NT2/D1 (cell line): ENCODE results near the gene RAB31.
"Not testable (repeated sequence)": the region's sequence is repeated elsewhere in the genome, so short reads cannot be mapped to it uniquely, and the experiment has no call there.

Source experiments
- DNase-seq: peaks from one replicate; pipeline ENCODE4 v3.0.0-alpha.2; 2011; ENCODE audit warnings: low read depth, low spot score
- H3K27me3 ChIP-seq: 2 replicates; pipeline ENCODE4 v1.6.0; 2011; ENCODE audit warnings: mild to moderate bottlenecking; ENCODE audit not compliant: insufficient read length, insufficient read depth
- H3K36me3 ChIP-seq: 2 replicates; pipeline ENCODE4 v1.6.1; 2011; ENCODE audit warnings: mild to moderate bottlenecking, low read length, mixed read lengths; ENCODE audit not compliant: insufficient read depth, insufficient read length
- H3K4me1 ChIP-seq: 2 replicates; pipeline ENCODE4 v1.5.1; 2011; ENCODE audit not compliant: insufficient read depth, insufficient read length
- H3K4me3 ChIP-seq: 2 replicates; pipeline ENCODE4 v1.5.1; 2011; ENCODE audit warnings: low read depth; ENCODE audit not compliant: insufficient read length
- H3K9ac ChIP-seq: 2 replicates; pipeline ENCODE4 v1.6.0; 2011; ENCODE audit warnings: low read depth; ENCODE audit not compliant: insufficient read length
- H3K9me3 ChIP-seq: 2 replicates; pipeline ENCODE4 v1.5.1; 2011; ENCODE audit warnings: mild to moderate bottlenecking, low read length; ENCODE audit not compliant: insufficient read depth
- SUZ12 ChIP-seq: IDR thresholded peaks from 2 replicates; pipeline ENCODE4 v1.6.1; 2011; ENCODE audit not compliant: insufficient read length, insufficient read depth; ENCODE audit errors: extremely low read depth
- YY1 ChIP-seq: IDR thresholded peaks from 2 replicates; pipeline ENCODE4 v1.6.1; 2011; ENCODE audit not compliant: insufficient read length, insufficient read depth
- ZNF274 ChIP-seq: IDR thresholded peaks from 2 replicates; pipeline ENCODE4 v1.6.1; 2011; ENCODE audit warnings: mild to moderate bottlenecking, low read depth, low read length

RAB31 gene

DNA sequence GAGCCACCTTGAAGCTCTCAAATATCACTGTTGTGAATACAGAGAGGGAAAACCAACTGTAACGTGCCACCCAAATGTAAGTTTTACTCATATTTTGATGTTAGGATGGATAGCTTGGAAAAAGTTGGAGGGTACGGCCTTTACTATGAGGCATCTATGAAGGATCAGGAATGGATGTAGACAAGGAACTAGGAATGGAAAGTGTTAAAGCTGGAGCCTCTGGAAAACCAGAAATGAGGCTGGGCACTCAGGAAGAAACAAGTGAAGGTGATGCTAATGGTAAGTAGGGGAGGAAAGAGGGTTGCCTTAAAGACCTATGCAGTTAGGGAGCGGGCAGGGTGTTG is 177.9 kb downstream of the RAB31 start:
- H3K36me3 ChIP-seq, result no peaks in the 10 kb centered on the region
- H3K9me3 ChIP-seq, result no peaks in the 10 kb centered on the region
- TF ChIP-seq YY1, result no peak
- TF ChIP-seq ZNF274, result no peak
- no peak for TF ChIP-seq SUZ12
- no peak overlapping the region for H3K4me3 ChIP-seq
- H3K27me3 ChIP-seq, result no peaks in the 10 kb centered on the region
- no peak overlapping the region for H3K9ac ChIP-seq
- no peak for DNase-seq
- no peaks in the 10 kb centered on the region for H3K4me1 ChIP-seq

DNA sequence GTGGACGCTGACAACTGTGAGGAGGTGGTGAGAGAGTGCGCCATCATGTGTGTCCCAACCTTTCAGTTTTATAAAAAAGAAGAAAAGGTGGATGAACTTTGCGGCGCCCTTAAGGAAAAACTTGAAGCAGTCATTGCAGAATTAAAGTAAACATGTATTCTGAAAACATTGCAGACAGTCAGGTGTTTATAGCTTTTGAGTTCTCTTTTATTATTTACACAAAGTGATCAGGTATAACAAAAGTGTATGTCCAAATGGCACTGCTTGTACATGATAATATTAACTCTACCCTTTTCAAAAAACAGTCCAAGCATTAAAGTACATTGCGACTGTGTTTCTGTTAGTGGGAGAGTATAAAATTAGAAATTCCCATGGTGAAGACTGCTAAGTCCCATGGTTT is 179.9 kb downstream of the RAB31 start:
- H3K9ac ChIP-seq, result no peak overlapping the region
- H3K36me3 ChIP-seq, result no peaks in the 10 kb centered on the region
- no peaks in the 10 kb centered on the region for H3K4me1 ChIP-seq
- no peaks in the 10 kb centered on the region for H3K27me3 ChIP-seq
- H3K4me3 ChIP-seq, result no peak overlapping the region
- H3K9me3 ChIP-seq, result no peaks in the 10 kb centered on the region
- no peak for DNase-seq
- TF ChIP-seq YY1, result no peak
- TF ChIP-seq ZNF274, result no peak
- no peak for TF ChIP-seq SUZ12

DNA sequence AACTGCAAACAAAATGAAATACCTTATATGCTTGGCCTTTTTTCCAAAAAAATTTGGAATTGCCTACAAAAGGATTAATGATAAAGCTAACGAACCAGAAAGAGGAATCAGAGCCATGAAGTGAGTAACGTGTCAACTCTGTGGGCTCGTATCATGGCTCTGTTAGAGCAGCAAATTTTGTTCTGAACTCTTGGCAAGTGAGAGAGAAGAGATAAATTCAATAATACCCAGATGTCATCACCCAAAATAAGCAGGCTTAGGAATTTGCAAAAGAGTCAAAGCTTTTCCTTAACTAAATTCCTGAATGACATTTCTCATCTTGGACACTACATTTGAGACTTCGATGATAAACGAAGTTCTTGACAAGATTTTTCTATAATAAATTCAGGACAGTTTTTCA is 182.1 kb downstream of the RAB31 start:
- Histone ChIP-seq H3K9me3 (no peaks in the 10 kb centered on the region), H3K4me1 (no peaks in the 10 kb centered on the region), H3K9ac (no peak overlapping the region), H3K27me3 (no peaks in the 10 kb centered on the region), H3K4me3 (no peak overlapping the region), H3K36me3 (no peaks in the 10 kb centered on the region)
- TF ChIP-seq ZNF274, result no peak
- TF ChIP-seq SUZ12, result no peak
- TF ChIP-seq YY1, result no peak
- DNase-seq, result no peak

DNA sequence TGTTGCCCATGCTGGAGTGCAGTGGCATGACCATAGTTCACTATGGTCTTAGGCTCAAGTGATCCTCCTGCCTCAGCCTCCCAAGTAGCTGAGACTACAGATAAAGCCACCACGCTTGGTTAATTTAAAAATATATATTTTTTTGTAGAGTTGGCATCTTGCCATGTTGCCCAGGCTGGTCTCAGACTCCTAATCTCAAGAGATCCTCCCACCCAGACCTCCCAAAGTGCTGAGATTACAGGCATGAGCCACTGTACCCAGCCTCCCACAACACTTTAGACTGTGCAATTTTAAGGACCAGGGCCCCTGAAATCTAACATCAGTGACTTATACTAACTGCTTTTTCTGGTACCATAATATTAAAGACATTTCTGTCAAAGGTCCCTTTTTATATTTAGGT is 182.9 kb downstream of the RAB31 start:
- no peaks in the 10 kb centered on the region for H3K36me3 ChIP-seq
- H3K4me1 ChIP-seq, result no peaks in the 10 kb centered on the region
- no peak for DNase-seq
- no peak for TF ChIP-seq SUZ12
- TF ChIP-seq YY1, result no peak
- no peak for TF ChIP-seq ZNF274
- no peak overlapping the region for H3K4me3 ChIP-seq
- H3K9ac ChIP-seq, result no peak overlapping the region
- no peaks in the 10 kb centered on the region for H3K9me3 ChIP-seq
- no peaks in the 10 kb centered on the region for H3K27me3 ChIP-seq

DNA sequence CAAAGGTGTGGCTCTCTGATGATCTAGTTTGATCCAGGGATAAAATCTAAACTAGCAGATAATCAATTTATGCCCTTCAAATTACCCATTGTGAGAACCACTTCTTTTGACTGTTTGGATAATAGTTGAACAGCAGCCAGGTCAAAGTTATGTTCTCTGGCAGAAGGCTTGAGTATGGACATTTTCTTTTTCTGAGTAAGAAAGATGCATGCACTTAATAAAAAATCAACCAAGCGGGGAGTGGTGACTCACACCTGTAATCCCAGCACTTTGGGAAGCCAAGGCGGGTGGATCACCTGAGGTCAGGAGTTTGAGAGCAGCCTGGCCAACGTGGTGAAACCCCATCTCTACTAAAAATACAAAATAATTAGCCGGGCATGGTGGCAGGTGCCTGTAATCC is 183.4 kb downstream of the RAB31 start:
- DNase-seq, H3K27me3 ChIP-seq, H3K4me3 ChIP-seq, H3K9ac ChIP-seq, H3K36me3 ChIP-seq, H3K9me3 ChIP-seq, H3K4me1 ChIP-seq: not testable (repeated sequence)

DNA sequence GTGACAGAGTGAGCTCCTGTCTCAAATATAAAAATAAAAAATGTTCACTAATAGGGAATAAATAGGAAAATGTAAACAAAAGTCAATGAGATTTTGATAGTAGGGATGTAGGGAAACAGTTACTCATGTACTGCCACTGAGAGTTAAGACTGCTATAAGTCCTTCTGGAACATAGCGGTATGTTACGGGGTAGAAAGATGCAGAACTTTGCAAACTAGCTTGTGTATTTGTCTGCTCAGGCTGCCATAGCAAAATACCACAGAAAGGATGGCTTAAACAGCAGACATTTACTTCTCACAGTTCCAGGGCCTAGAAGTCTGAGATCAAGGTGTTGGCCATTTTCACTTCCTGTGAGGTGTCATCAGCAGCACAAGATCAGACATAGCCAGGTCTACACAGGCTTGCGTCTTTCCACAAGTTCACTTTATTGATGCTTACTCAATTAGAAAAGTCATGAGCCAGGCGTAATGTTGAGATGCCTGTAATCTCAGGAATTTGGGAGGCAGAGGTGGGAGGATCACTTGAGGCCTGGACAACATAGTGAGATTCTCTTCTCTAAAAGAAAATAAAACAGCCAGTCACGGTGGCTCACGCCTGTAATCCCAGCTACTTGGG is 186.5 kb downstream of the RAB31 start:
- H3K4me1 ChIP-seq, result no peaks in the 10 kb centered on the region
- no peak overlapping the region for H3K9ac ChIP-seq

DNA sequence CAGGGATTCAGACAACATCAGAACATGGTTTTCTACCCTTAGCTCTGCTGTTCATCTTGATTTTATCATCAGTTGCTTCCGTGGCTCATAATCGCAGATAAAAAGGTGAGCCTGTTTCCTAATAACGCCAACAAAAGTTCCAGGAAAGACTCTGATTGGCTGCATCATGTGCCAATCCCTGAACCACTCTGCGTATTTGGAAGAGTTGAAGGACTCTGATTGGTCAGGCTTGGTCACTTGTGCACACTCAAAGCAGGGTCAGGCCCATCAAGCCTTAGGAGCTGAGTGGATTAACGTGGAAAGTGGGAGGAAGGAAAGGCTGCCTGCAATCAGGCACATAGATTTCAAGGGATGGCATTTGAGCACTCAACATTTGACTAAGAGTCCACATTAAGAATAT is 189.0 kb downstream of the RAB31 start:
- Histone ChIP-seq H3K4me1 (no peaks in the 10 kb centered on the region), H3K27me3 (no peaks in the 10 kb centered on the region), H3K9me3 (no peaks in the 10 kb centered on the region), H3K36me3 (no peaks in the 10 kb centered on the region), H3K9ac (no peak overlapping the region), H3K4me3 (no peak overlapping the region)
- TF ChIP-seq SUZ12 (no peak), YY1 (no peak), ZNF274 (no peak)
- no peak for DNase-seq

More for the DNA sequence above, 186.5 kb downstream of the RAB31 start:
- no peak for DNase-seq
- H3K9me3 ChIP-seq, result no peaks in the 10 kb centered on the region
- no peak overlapping the region for H3K4me3 ChIP-seq
- no peaks in the 10 kb centered on the region for H3K36me3 ChIP-seq
- TF ChIP-seq ZNF274 (no peak), SUZ12 (no peak), YY1 (no peak)
- H3K27me3 ChIP-seq, result no peaks in the 10 kb centered on the region

DNA sequence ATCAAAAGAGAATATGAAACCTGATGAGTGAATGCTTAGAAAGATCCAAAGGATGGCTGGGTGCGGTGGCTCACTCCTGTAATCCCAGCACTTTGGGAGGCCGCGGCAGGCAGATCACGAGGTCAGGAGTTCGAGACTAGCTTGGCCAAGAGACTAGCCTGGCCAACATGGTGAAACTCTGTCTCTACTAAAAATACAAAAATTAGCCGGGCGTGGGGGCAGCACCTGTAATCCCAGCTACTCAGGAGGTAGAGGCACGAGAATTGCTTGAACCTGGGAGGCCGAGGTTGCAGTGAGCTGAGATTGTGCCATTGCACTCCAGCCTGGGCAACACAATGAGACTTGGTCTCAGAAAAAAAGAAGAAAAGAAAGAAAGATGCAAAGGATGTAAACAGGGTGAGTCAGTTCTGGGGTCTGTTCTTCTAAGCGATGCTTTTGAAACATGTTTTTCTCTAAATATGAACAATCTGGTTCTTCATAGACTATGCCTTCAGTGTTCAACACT is 189.7 kb downstream of the RAB31 start:
- H3K9me3 ChIP-seq, H3K9ac ChIP-seq, H3K27me3 ChIP-seq, DNase-seq, H3K36me3 ChIP-seq, H3K4me3 ChIP-seq, H3K4me1 ChIP-seq: not testable (repeated sequence)
